ENCODE data around the gene IMMP2L.

IMMP2L gene

GRCh38 chr7:111012799-111013675 is 549.3 kb downstream of the IMMP2L start:
- DNase-seq: no peak

GRCh38 chr7:111012149-111012548 is 550.1 kb downstream of the IMMP2L start:
- DNase-seq: no peak

GRCh38 chr7:111011520-111011919 is 550.8 kb downstream of the IMMP2L start:
- DNase-seq: no peak

- DNase-seq: no peak
Measured at GRCh38 chr7:111010798-111011197, 551.5 kb downstream of the IMMP2L start.

- DNase-seq: no peak
Measured at GRCh38 chr7:111009526-111010040, 552.7 kb downstream of the IMMP2L start.

- DNase-seq: no peak
Measured at GRCh38 chr7:111006691-111007090, 555.6 kb downstream of the IMMP2L start.

GRCh38 chr7:111006040-111006439 is 556.3 kb downstream of the IMMP2L start:
- DNase-seq: no peak

GRCh38 chr7:111005445-111005844 is 556.8 kb downstream of the IMMP2L start:
- no peak for DNase-seq

- no peak for DNase-seq
Measured at GRCh38 chr7:111004310-111004901, 557.9 kb downstream of the IMMP2L start.

- DNase-seq: no peak
Measured at GRCh38 chr7:111003883-111004282, 558.4 kb downstream of the IMMP2L start.

GRCh38 chr7:110994028-110994967 is 568.0 kb downstream of the IMMP2L start:
- DNase-seq: no peak

GRCh38 chr7:110988890-110989501 is 573.3 kb downstream of the IMMP2L start:
- no peak for DNase-seq

- DNase-seq: no peak
Measured at GRCh38 chr7:110988348-110988747, 573.9 kb downstream of the IMMP2L start.

GRCh38 chr7:110987127-110987693 is 575.1 kb downstream of the IMMP2L start:
- peak; percentile 65 for DNase-seq

GRCh38 chr7:110983822-110984456 is 578.4 kb downstream of the IMMP2L start:
- no peak for DNase-seq

GRCh38 chr7:110977127-110977737 is 585.1 kb downstream of the IMMP2L start:
- DNase-seq: no peak

GRCh38 chr7:110975486-110975885 is 586.8 kb downstream of the IMMP2L start:
- no peak for DNase-seq

GRCh38 chr7:110974441-110974840 is 587.9 kb downstream of the IMMP2L start:
- DNase-seq: no peak

GRCh38 chr7:110973196-110973990 is 588.9 kb downstream of the IMMP2L start:
- no peak for DNase-seq

GRCh38 chr7:110964775-110965174 is 597.5 kb downstream of the IMMP2L start:
- no peak for DNase-seq
